GM18526 (cell line): ENCODE measurements around the gene CFAP99.

Experiments used
- POLR2A ChIP-seq: IDR thresholded peaks from 3 replicates; pipeline ENCODE4 v1.6.1; 2011; ENCODE audit not compliant: insufficient read length; ENCODE audit errors: extremely low read depth

CFAP99 gene

DNA sequence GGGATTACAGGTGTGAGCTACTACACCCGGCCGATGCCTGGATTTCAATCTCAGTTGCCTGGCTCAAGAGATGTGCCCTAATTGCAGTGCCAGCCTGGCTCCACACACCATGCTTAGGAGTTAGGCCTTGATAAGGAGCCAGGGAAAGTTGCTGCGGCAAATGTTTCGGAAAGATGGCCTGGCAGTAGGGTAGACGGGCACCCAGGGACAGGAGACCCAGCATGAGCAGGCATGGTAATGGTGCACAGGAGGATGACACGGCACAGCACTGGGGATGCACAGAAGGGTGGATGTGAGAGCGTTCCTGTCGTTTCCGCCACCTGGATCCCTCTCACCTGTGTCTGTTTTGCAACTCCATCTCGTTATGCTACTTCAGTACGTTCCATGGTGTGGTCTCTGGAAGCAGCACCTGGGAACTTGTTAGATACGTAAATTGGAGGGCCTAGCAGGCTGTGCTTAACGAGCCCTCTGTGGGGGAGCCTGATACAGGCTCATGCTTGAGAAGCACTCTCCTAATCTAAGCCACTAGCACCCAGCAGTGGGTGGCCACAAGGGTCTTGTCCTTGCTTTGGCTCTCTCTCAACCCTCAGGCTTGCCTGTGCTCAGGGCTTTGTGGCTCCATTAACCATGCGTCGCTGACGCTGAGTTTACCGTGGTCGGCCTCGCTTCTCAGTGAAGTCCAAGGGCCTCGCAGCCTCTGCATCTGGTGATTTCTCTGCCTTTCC is 70.5 kb downstream of the CFAP99 start:
- no peak for TF ChIP-seq POLR2A

DNA sequence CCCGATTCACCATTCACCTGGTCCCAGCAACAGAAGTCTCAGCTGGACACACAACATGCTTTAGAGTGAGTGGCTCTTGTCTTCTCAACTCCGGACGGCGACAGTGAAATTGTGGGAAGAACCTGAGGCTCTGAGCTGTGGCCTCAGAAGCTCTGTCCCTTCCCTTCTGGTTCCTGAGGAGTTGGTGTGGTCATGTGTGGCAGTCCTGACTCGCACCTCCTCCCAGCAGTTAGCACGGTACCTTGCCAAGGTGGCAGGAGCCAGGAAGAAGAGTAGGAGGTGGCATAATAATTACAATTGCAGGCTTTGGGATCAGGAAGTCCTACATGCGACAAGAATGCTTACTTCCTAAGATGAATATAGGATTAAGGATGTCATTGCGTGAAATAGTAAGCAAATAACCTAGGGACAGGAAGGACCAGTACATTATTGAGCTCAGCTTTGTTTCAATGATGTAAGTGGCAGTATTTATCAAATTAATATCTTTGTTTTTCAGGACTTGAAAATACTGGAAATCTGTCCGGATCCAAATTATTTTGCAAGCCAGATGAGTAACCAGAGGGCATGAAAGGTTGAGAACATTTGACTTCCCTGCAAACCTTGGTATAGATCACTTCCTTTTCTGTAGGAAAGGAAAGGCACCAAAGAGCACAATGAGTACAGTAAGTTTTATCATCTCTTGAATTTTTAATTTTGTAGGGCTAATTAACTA is 71.2 kb downstream of the CFAP99 start:
- TF ChIP-seq POLR2A, result no peak

DNA sequence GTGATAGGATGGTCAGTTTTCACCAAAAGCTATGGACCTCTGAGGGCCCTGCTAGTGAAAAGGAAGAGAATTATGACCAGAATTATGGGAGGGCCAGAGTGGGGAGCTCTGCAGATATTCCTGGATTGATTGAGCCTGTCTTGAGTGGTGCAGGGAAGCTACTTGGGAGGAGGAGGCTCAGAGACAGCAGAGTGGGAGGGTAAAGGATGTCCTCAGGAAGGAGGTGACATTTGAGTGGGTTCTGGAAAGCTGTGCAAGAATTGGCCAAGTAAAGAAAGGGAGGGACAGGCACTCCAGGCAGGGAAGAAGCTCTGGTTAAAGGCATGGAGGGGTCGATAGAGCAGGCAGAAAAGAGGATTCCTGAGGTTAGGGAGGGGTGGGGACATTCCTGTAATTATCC is 74.2 kb downstream of the CFAP99 start:
- no peak for TF ChIP-seq POLR2A

DNA sequence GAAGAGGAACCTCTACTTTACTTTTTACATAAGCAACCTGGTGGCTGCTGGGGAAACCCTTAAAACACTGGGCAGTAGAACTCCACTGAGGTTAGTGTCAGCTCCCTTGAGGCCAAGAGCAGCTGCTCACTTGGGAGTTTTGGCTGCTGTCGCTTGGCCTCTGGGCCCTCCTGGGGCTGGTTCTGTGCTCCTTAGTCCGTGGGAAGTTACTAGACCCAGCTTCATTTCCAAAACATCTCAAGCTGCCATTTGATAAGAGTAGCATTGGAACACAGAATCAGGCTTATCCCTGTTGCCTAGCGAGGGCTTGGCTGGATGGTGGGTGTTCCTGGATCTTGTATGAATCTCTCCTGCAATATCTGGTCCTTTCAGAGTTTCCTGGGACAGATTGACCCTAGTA is 76.2 kb downstream of the CFAP99 start:
- no peak for TF ChIP-seq POLR2A

DNA sequence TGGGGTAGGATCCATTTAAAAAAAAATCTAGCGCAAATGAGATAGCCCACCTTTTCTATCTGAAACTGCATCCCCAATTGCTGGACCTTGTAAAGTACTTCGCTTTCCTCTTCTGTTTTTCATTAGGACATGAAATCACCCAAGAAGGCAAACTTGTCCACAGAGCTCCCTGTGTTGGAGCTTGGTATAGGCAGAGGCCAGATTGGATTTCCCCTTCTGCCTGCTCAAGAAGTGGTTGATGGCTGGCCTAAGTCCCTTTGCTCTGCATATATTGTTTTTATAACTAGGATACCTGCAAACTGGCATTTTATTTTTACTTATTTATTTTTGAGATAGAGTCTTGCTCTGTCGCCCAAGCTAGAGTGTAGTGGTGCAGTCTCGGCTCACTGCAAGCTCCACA is 78.6 kb downstream of the CFAP99 start:
- no peak for TF ChIP-seq POLR2A

DNA sequence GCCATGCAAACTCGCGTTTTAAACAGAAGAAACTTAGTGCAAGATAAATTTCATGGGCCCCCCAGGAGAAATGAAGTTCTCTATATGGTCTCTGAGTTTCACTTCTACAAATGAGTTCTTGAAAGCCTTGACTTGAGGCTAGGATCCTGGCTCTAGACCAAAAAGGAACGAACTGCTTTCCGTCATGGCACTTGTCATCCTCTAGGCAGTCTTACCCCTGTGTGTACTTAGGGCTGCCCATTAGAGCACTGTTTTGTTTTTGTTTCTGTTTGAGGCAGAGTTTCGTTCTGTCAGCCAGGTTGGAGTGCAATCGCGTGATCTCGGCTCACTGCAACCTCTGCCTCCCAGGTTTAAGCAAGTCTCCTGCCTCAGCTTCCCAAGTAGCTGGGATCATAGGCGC is 79.2 kb downstream of the CFAP99 start:
- TF ChIP-seq POLR2A, result no peak

DNA sequence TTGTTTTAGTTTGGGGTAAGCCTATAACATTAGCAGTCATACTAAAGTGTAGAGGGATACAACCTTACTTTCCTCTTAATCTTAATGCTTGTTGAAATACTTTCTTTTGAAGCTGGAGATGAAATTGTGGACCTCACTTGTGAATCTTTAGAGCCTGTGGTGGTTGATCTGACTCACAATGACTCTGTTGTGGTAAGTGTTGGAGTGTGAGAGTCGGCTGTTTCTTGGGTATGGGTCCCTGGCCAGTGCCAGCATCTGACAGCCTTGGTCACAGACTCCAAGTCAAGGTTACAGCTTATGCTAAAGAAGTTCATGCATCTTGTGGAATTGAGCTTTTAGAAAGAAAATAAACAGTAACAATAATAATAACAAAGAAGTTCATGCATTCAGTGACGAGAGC is 81.8 kb downstream of the CFAP99 start:
- TF ChIP-seq POLR2A, result no peak

DNA sequence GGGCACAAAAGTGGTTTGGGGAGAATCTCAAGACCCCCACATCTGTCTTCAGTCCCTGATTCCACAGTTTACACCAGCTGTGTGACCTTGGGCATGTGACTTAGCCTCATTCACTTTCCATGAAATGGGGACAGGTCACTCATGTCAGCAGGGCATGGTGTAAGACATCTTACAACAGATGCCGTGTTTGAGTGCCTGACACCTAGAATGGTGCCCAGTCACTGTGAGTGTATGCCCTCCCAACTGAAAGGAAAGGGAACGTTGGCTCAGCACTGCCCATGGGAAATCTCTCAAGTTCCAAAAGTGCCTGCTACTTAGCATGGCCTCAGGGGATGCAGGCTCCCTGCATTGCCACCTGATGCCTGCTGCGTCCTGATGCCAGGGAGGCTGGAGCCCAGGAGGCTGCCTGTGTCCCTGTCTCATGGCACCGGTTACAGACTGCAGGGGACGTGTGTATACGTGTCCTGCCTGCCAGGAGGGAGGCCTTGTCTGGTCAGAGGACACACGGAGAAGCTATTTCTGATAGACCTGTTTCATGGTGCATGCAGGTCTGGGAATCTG is 82.4 kb downstream of the CFAP99 start:
- no peak for TF ChIP-seq POLR2A

DNA sequence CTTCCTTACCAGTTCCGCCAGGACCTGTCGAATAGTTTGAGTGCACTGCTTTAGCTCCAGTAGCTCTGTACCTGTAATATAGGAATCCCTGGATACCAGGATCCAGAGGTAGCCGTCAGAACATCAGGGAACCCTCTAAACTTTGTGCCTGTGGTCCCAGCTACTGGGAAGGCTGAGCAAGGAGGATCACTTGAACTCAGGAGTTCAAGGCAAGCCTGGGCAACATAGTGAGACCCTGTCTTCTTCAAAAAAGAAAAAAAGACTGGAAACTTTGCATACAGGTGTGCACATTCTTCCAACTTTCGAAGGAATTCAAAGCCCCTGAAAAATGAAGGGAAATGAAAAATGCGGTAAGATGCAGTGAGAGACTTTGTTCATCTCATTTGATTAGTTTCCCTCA is 85.1 kb downstream of the CFAP99 start:
- TF ChIP-seq POLR2A, result no peak

DNA sequence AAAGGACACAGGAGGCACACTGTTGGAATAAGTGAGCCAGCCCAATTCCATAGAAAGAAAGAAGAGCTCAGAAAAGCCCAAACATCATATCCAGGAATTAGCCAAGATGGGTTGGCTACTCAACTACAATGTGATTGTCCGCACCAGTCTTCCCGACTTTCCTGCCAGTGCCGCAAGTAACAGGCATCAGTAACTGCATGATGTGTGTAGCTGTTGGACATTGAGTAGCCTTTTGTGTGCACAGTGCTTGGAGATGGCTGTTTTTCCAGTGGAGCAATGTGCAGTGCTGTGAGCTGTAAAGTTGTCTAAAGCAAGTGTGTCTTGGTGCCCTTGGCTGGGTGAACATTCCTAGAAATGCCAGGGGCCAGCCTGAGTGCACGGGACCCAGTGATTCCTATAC is 88.5 kb downstream of the CFAP99 start:
- no peak for TF ChIP-seq POLR2A

DNA sequence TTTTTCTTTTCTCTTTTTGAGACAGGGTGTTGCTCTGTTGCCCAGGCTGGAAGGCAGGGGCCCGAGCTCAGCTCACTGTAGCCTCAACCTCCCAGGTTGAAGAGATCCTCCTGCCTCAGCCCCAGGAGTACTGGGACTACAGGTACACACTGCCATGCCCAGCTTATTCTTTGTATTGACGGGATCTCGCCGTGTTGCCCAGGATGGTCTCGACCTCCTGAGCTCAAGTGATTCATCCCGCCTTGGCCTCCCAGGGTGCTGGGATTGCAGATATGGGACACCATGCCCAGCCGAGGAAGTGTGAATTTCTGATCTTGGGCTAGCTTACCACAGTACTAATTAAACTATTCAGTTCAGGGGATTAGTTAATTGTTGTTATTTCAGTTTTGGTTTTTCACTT is 89.1 kb downstream of the CFAP99 start:
- no peak for TF ChIP-seq POLR2A

DNA sequence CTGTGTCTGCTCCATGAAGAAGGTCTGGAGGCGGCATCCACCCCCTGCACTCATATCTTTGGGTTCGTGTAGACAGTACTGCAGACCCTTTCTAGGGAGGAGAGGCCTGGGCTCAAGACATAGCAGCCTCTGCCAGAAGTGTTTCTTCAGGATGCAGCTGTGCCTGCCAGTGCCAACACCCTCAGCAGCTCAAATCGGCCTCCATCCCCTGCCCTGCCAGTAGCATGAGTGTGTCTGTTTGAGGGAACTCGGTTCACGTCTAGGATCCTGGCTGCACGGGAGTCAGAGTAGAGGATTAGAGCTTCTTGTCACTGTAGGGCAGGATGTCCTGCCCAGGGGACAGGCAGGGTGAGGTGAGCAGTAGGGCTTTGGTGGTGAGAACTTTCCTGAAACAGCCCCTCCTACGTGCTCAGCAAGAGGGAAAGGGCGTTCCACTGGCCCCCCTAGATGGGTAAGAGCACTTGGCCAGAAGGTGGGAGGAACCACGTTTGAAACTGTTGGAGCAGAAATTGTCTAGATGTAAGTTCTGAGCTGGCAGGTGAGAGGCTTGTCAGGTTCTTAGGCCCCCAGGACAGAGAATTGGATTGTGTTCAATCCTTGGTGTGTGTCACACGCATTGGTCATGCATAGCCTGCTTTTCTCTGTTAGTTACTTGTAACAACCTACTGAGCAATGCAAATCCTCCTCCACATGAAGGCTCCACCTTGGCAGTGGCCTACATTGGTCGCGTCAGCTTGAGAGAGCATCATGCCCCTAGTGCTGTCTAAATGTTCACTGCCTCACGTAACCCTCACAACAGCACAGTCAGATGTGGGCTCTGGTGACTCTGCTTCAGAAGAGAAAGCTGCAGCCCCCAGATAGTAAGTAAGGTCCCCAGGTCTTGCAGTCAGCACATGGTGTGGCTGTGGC is 91.8 kb downstream of the CFAP99 start:
- TF ChIP-seq POLR2A, result no peak

DNA sequence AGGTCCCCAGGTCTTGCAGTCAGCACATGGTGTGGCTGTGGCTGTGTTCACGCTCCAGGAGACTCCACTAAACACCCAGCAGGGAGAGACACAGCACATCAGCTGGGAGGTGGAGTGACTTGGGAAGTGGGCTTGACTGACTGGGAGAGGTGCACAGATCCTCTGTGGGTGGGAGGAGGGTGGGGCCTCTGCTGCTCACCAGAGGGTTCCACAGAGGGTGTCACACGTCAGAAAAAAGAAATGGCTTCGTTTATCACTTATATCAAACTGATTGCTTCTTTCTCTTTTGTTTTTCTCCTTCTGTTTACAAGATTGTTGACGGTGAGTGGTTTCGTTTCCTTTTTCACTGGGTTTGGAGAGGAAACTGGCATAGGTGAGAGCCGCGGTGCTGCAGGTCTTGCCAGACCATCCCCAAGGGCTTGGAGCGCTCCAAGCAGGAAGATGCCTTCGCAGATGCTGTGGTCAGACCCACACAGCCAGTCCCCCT is 92.9 kb downstream of the CFAP99 start:
- TF ChIP-seq POLR2A, result no peak
